HG02970 (cell line): ENCODE data around the gene NUDT15.
"Not testable (repeated sequence)": the region's sequence is repeated elsewhere in the genome, so short reads cannot be mapped to it uniquely, and the experiment has no call there.

Source experiments
- ATAC-seq: cut with Tn5 transposase; IDR thresholded peaks from one replicate; pipeline ENCODE4 v1.9.1; 2021; ENCODE audit warnings: mild to moderate bottlenecking, moderate library complexity, moderate number of reproducible peaks; ENCODE audit not compliant: unreplicated experiment, low FRiP score

NUDT15 gene

GRCh38 chr13:48040896-48041295 is 3.4 kb downstream of the NUDT15 start:
- ATAC-seq: no peak

GRCh38 chr13:48042894-48043293 is 5.4 kb downstream of the NUDT15 start:
- ATAC-seq: no peak

- ATAC-seq: no peak
Measured at GRCh38 chr13:48043789-48044503, 6.4 kb downstream of the NUDT15 start.

- ATAC-seq: no peak
Measured at GRCh38 chr13:48050550-48050949, 13.0 kb downstream of the NUDT15 start.

GRCh38 chr13:48054601-48055000 is 17.1 kb downstream of the NUDT15 start:
- ATAC-seq: no peak

GRCh38 chr13:48055712-48056111 is 18.2 kb downstream of the NUDT15 start:
- ATAC-seq: no peak

- not testable (repeated sequence) for ATAC-seq
Measured at GRCh38 chr13:48058536-48058935, 21.0 kb downstream of the NUDT15 start.

DNA sequence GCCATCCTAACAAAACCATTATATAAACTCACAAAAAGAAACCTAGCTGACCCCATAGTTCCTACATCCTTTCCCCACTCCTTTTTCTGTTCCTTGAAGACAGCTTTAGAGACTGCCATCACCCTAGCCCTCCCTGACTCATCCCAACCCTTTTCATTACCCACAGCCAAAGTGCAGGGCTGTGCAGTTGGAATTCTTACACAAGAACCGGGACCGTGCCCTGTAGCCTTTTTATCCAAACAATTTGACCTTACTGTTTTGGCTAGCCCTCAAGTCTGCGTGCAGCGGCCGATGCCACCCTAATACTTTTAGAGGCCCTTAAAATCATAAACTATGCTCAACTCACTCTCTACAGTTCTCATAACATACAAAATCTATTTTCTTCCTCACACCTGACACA is 22.4 kb downstream of the NUDT15 start:
- ATAC-seq: not testable (repeated sequence)

DNA sequence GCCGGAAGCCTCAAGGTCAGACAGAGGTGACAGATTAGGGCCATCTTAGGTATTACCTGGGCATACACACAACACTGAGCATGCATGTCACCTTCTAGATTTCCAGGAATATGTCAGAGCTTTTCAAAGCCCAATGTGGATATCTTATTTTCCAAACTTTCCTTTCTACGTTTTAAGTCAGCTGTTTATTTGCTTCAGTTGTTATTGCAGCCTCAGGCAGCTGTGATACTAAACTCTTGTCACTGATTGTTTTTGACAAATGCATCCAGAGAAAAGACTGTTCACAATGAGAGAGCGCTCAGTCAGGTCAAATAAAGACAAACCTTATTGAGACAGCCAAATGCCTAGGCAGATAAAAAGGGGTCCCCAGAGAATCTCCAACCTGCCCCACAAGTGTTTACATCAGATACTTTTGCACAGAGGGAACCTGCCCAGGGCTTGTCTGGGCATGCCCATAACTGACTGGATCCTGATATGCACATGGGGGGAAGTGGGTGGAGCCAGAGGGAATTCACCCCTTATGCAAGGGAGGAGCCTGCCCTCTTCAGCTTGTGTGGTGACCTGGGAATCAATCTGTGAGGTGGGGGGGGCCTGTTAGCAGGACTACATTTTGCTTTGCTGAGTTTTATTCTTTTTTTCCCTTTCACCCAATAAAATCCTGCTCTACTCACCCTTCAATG is 28.9 kb downstream of the NUDT15 start:
- no peak for ATAC-seq

- ATAC-seq: no peak
Measured at GRCh38 chr13:48068036-48068435, 30.5 kb downstream of the NUDT15 start.

- ATAC-seq: no peak
Measured at GRCh38 chr13:48068952-48069351, 31.4 kb downstream of the NUDT15 start.

- ATAC-seq: no peak
Measured at GRCh38 chr13:48069573-48069972, 32.0 kb downstream of the NUDT15 start.

DNA sequence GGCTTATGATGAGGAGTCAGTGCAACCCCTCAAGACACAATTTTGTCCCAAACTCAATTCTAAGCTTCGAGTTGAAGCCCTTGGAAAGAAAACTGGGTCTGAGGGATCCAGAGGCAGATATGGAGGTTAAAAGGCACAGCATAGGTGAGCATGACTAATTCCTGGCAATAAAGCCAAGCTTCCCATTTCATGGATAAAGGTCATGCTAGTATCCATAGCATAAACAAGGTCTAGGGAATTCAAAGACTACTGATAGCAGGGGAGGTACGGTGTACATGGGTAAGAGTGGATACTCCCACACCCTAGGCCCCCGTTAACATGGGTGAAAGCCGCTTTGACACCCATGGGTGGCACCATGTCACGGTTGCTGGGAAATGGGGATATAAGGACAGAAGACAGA is 33.4 kb downstream of the NUDT15 start:
- no peak for ATAC-seq

DNA sequence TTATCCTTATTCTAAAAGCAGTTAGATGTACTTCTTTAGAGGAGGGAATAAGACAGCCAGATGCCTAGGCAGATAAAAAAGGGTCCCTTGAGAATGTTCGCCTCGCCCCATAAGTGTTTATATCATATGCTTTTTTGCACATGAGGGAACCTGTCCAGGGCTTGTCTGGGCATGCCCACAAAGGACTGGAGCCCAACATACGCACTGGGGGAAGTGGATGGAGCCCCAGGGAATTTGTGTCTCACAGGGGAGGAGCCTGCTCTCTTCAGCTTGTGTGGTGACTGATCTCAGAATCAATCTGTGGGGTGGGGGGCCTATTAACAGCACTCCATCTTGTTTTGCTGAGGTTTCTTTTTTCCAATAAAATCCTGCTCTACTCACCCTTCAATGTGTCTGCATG is 34.8 kb downstream of the NUDT15 start:
- ATAC-seq: no peak

- no peak for ATAC-seq
Measured at GRCh38 chr13:48072787-48073186, 35.3 kb downstream of the NUDT15 start.

DNA sequence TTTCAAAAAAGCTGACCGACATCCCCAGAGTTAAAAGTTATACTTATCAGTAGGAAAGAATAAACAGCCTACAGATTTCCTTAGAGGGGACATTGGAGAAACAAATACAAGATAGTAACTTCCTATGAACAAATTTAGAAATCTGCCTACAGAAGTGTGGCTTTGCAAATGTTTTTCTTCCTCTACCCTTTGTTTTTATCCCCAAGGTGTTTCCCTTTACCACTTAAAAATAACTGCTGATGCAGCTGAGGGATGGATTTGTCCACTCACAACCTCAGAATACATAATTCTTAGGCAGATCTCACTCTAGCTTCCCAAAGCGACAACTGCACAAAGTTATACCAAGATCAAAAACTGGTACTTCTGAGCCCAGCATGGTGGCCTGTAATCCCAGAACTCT is 36.5 kb downstream of the NUDT15 start:
- ATAC-seq: no peak

- ATAC-seq: no peak
Measured at GRCh38 chr13:48078251-48078656, 40.7 kb downstream of the NUDT15 start.

- ATAC-seq: no peak
Measured at GRCh38 chr13:48081739-48082138, 44.2 kb downstream of the NUDT15 start.

- ATAC-seq: no peak
Measured at GRCh38 chr13:48086272-48086671, 48.7 kb downstream of the NUDT15 start.

GRCh38 chr13:48093588-48093987 is 56.1 kb downstream of the NUDT15 start:
- ATAC-seq: no peak

- ATAC-seq: peak; percentile 12
Measured at GRCh38 chr13:48094404-48094780, 56.9 kb downstream of the NUDT15 start.
